ENCODE results near the gene OR56A5.

Gene OR56A5

GRCh38 chr11:5968394-5968793 is at the start of gene OR56A5:
OR56A5 (minus strand) TSS chr11:5968494; CDS start chr11:5968494, 0 bp downstream.
- TF ChIP-seq ZFX (IDR thresholded peaks at IDR 0.05; ENCODE audit: borderline replicate concordance) (no peak), CTCF (IDR thresholded peaks at IDR 0.05) (no peak)
- H3K27ac ChIP-seq: no peak within 1 kb of the TSS

- no peak overlapping the region for H3K27ac ChIP-seq
- TF ChIP-seq CTCF (IDR thresholded peaks at IDR 0.05): no peak
These were observed 44.7 kb upstream of the OR56A5 start for GRCh38 chr11:6013042-6013441.

- no peak for TF ChIP-seq CTCF (IDR thresholded peaks at IDR 0.05)
- TF ChIP-seq ZFX (IDR thresholded peaks at IDR 0.05; ENCODE audit: borderline replicate concordance): no peak
- no peak overlapping the region for H3K27ac ChIP-seq
These were observed 43.9 kb upstream of the OR56A5 start for GRCh38 chr11:6012035-6012668.

- no peak for TF ChIP-seq ZFX (IDR thresholded peaks at IDR 0.05; ENCODE audit: borderline replicate concordance)
- no peak for TF ChIP-seq CTCF (IDR thresholded peaks at IDR 0.05)
These were observed 38.6 kb upstream of the OR56A5 start, which contains the start of gene OR56A4 for GRCh38 chr11:6006846-6007245. OR56A4 (minus strand) TSS chr11:6006946; CDS start chr11:6002992, 3,954 bp downstream.

GRCh38 chr11:6006395-6006794 is 38.1 kb upstream of the OR56A5 start:
- TF ChIP-seq CTCF (IDR thresholded peaks at IDR 0.05): no peak
- no peak for TF ChIP-seq ZFX (IDR thresholded peaks at IDR 0.05; ENCODE audit: borderline replicate concordance)
- H3K27ac ChIP-seq: no peak overlapping the region

More at GRCh38 chr11:6006846-6007245, 38.6 kb upstream of the OR56A5 start, which contains the start of gene OR56A4:
- no peak within 1 kb of the TSS for H3K27ac ChIP-seq

- TF ChIP-seq CTCF (IDR thresholded peaks at IDR 0.05) (no peak), ZFX (IDR thresholded peaks at IDR 0.05; ENCODE audit: borderline replicate concordance) (no peak)
- no peak overlapping the region for H3K27ac ChIP-seq
These were observed 34.0 kb upstream of the OR56A5 start for GRCh38 chr11:6002202-6002699.

GRCh38 chr11:5994791-5995190 is 26.5 kb upstream of the OR56A5 start:
- TF ChIP-seq ZFX (IDR thresholded peaks at IDR 0.05; ENCODE audit: borderline replicate concordance) (no peak), CTCF (IDR thresholded peaks at IDR 0.05) (no peak)

More at GRCh38 chr11:5994791-5995190, 26.5 kb upstream of the OR56A5 start:
- H3K27ac ChIP-seq: no peak overlapping the region

All from 22Rv1 (cell line).